ENCODE results near the gene PTX4.

The PTX4 gene

DNA sequence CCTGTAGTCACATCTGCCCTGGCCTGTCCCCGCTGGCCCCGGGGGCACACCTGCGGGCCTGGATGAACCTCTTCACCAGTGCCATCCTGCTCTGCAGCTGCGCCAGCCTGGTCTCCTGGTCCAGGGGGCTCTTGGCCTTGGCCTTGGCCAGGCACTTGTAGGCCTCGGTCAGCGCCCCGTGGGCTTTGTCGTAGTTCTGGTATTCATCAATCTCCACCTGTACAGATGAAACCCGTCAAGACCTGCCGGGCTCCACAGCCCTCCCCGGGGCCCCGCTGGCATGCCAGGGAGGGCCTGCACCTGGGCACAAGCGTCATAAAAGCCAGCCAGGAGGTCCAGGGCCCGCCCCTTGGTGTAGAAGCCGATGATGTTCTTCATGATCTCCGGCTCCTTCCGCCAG, 31.1 kb upstream of the PTX4 start:
- no peaks in the 10 kb centered on the region for H3K27me3 ChIP-seq (replicated peaks; ENCODE audit: control insufficient read depth, insufficient read depth, low read length)
- no peak for DNase-seq (ENCODE audit: low read depth)
- peaks cover 8% of the 10 kb centered on the region for H3K36me3 ChIP-seq (ENCODE audit: control insufficient read depth, insufficient read depth, low read length, severe bottlenecking)

DNA sequence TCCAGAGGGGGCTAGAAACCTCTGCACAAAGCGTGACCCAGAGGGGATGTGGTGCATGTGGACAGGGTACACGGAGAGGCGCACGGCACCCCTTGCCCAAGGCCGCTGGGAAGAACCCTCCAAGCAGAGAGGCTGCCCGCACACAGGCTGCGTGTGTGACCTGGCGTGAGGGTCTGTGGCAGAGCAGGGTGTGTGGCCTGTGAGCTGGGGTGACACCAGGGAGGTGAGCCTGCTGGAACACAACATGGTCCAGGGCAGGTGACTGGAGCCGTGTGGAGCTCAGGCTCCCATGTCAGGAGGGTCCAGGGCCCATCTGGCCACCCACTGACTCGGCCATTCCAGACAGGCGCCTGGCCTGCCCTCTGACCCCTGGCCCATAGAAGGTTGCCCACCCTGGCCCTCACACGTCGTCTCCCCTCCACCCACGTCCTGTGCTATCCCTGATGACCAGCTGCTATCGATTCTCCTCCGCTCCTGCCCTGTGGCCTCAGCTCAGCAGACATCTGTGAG, 29.9 kb upstream of the PTX4 start:
- no peak overlapping the region for H3K4me3 ChIP-seq (ENCODE audit: low read length)

More for the DNA sequence above, 31.1 kb upstream of the PTX4 start:
- Histone ChIP-seq H3K4me1 (ENCODE audit: control insufficient read depth, insufficient read depth, low read length) (no peaks in the 10 kb centered on the region), H3K4me3 (ENCODE audit: low read length) (no peak overlapping the region), H3K9me3 (ENCODE audit: control insufficient read depth, low read length) (peaks cover 4% of the 10 kb centered on the region), H3K9ac (ENCODE audit: low read length) (no peak overlapping the region)

DNA sequence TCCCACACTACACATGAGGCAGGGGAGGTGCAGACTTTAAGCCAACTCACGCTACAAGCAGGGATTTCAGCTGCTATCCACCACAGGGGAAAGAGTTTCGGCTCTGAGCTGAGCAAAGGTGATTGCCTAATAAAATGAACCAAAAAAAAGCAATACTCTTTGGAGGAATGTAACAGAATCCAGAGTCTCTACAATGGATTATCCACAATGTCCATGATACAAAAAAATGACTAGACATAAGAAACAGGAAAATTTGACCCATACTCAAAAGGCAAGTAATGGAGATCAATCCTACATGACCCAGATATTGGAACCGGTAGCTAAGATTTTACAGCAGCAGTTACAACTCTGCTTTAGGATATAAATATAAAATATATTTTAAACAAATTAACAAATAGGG, 25.8 kb upstream of the PTX4 start:
- H3K4me1 ChIP-seq (ENCODE audit: control insufficient read depth, insufficient read depth, low read length): no peaks in the 10 kb centered on the region
- DNase-seq (ENCODE audit: low read depth): no peak
- no peaks in the 10 kb centered on the region for H3K36me3 ChIP-seq (ENCODE audit: control insufficient read depth, insufficient read depth, low read length, severe bottlenecking)
- no peaks in the 10 kb centered on the region for H3K27me3 ChIP-seq (replicated peaks; ENCODE audit: control insufficient read depth, insufficient read depth, low read length)
- H3K9me3 ChIP-seq (ENCODE audit: control insufficient read depth, low read length): peaks cover 11% of the 10 kb centered on the region
- H3K4me3 ChIP-seq (ENCODE audit: low read length): no peak overlapping the region
- no peak overlapping the region for H3K9ac ChIP-seq (ENCODE audit: low read length)

More for the DNA sequence above, 29.9 kb upstream of the PTX4 start:
- Histone ChIP-seq H3K36me3 (ENCODE audit: control insufficient read depth, insufficient read depth, low read length, severe bottlenecking) (peaks cover 5% of the 10 kb centered on the region), H3K9me3 (ENCODE audit: control insufficient read depth, low read length) (peaks cover 11% of the 10 kb centered on the region), H3K27me3 (replicated peaks; ENCODE audit: control insufficient read depth, insufficient read depth, low read length) (no peaks in the 10 kb centered on the region), H3K9ac (ENCODE audit: low read length) (no peak overlapping the region), H3K4me1 (ENCODE audit: control insufficient read depth, insufficient read depth, low read length) (no peaks in the 10 kb centered on the region)
- DNase-seq (ENCODE audit: low read depth): no peak

DNA sequence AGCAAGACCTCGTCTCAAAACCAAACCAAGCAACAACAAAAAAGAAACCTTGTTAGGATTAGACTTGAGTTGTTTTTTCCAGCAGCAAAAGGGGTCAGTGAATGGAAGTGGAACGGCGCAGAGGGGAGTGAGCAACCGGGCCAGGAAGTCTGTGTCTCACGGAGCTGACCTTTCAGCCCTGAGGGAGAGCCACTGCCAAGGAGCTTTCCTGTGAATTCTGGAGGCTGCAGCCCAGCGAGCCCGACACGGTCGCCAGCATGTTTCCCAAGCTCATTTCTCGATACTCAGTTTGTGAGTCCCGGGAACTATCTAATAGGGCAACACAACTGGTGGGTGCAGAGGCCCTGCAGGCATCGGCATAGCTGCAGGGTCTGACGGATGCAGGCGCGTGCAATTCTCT, 24.0 kb upstream of the PTX4 start:
- Histone ChIP-seq H3K9me3 (ENCODE audit: control insufficient read depth, low read length) (peaks cover 11% of the 10 kb centered on the region), H3K4me1 (ENCODE audit: control insufficient read depth, insufficient read depth, low read length) (no peaks in the 10 kb centered on the region), H3K9ac (ENCODE audit: low read length) (no peak overlapping the region), H3K27me3 (replicated peaks; ENCODE audit: control insufficient read depth, insufficient read depth, low read length) (no peaks in the 10 kb centered on the region), H3K4me3 (ENCODE audit: low read length) (no peak overlapping the region), H3K36me3 (ENCODE audit: control insufficient read depth, insufficient read depth, low read length, severe bottlenecking) (no peaks in the 10 kb centered on the region)
- DNase-seq (ENCODE audit: low read depth): no peak

DNA sequence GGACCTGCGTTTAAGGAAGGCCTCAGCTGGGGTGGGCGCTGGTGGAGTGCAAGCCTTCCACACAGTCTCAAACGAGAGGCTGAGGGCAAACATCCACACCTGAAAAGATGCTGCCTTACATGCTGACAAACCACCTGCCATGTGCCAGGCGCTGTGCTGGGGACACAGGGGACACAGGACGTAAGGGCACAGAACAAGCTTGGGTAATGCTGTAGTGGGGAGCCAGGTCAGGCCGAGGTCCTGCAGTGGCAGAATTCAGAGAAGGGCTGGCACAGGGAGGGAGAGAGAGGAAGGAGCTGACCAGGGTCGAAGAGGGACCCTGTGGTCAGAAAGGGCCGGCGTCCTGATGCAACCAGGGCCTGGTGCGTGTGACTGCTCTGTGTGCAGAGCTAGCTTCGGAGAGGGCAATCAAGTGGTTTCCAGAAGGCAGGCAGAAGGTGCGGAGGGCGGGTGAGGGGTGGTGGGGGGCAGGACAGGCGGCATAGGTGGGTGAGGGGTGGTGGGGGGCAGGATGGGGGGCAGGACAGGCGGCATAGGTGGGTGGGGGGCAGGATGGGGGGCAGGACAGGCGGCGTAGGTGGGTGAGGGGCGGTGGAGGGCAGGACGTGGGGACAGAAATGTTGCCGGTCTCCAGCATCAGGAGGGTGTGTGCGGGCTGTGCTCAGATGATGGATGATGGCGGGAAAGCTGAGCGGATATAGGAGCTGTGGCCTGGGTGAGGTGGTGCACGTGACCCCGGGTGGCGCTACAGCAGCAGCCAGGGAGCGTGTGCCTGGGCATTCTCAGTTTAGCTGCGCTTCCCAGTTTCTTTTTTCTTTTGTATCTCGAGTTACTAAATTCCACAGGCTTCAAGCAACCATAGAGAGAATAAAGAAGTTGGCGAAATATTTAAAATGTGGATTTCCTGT, 23.2 kb upstream of the PTX4 start:
- Histone ChIP-seq H3K4me3 (ENCODE audit: low read length) (no peak overlapping the region), H3K9me3 (ENCODE audit: control insufficient read depth, low read length) (peaks cover 11% of the 10 kb centered on the region), H3K27me3 (replicated peaks; ENCODE audit: control insufficient read depth, insufficient read depth, low read length) (no peaks in the 10 kb centered on the region), H3K4me1 (ENCODE audit: control insufficient read depth, insufficient read depth, low read length) (no peaks in the 10 kb centered on the region), H3K36me3 (ENCODE audit: control insufficient read depth, insufficient read depth, low read length, severe bottlenecking) (no peaks in the 10 kb centered on the region), H3K9ac (ENCODE audit: low read length) (no peak overlapping the region)
- no peak for DNase-seq (ENCODE audit: low read depth)

DNA sequence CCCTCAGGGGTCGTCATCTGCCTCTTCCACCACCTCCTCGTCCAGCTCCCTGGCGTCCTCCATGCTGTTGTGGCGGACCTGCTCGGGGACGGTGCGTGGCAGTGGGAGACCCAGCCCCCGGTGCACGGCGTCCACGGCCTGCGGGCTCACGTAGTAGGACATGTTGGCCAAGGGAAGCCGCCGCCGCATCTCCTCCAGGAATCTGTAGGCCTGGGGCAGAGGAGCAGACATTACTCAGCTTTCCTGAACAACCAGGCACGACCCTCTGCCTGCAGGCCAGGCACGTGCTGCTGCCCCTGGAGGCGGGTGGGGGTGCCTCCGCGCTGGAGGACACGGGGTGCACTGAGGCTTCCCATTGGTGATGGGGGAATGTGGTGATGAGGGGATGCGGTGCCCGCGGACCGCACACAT, 22.2 kb upstream of the PTX4 start:
- Histone ChIP-seq H3K4me1 (ENCODE audit: control insufficient read depth, insufficient read depth, low read length) (no peaks in the 10 kb centered on the region), H3K9me3 (ENCODE audit: control insufficient read depth, low read length) (peaks cover 11% of the 10 kb centered on the region), H3K27me3 (replicated peaks; ENCODE audit: control insufficient read depth, insufficient read depth, low read length) (no peaks in the 10 kb centered on the region), H3K36me3 (ENCODE audit: control insufficient read depth, insufficient read depth, low read length, severe bottlenecking) (no peaks in the 10 kb centered on the region), H3K4me3 (ENCODE audit: low read length) (no peak overlapping the region), H3K9ac (ENCODE audit: low read length) (no peak overlapping the region)
- no peak for DNase-seq (ENCODE audit: low read depth)

DNA sequence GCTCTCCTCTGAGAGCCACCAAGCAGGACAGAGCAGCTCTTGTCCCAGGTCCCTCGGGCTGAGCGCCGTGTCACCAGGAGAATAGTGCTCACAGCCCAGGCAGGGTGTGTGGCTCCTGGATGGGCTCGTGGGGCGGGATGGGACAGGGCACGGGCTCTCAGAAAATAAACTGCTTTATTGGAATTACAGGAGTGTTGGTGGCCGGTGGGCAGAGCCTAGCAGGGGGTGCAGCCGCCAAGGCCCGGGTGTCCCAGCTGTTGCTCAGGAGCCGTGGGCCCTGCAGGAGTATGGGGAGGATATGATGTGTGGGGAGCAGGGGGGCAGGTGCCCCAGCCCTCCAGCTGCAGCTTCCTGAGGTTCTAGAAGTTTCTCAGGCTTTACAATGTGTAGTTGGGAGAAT, 21.5 kb upstream of the PTX4 start:
- Histone ChIP-seq H3K9me3 (ENCODE audit: control insufficient read depth, low read length) (peaks cover 11% of the 10 kb centered on the region), H3K4me1 (ENCODE audit: control insufficient read depth, insufficient read depth, low read length) (no peaks in the 10 kb centered on the region), H3K9ac (ENCODE audit: low read length) (no peak overlapping the region), H3K27me3 (replicated peaks; ENCODE audit: control insufficient read depth, insufficient read depth, low read length) (no peaks in the 10 kb centered on the region), H3K36me3 (ENCODE audit: control insufficient read depth, insufficient read depth, low read length, severe bottlenecking) (no peaks in the 10 kb centered on the region), H3K4me3 (ENCODE audit: low read length) (no peak overlapping the region)
- no peak for DNase-seq (ENCODE audit: low read depth)

DNA sequence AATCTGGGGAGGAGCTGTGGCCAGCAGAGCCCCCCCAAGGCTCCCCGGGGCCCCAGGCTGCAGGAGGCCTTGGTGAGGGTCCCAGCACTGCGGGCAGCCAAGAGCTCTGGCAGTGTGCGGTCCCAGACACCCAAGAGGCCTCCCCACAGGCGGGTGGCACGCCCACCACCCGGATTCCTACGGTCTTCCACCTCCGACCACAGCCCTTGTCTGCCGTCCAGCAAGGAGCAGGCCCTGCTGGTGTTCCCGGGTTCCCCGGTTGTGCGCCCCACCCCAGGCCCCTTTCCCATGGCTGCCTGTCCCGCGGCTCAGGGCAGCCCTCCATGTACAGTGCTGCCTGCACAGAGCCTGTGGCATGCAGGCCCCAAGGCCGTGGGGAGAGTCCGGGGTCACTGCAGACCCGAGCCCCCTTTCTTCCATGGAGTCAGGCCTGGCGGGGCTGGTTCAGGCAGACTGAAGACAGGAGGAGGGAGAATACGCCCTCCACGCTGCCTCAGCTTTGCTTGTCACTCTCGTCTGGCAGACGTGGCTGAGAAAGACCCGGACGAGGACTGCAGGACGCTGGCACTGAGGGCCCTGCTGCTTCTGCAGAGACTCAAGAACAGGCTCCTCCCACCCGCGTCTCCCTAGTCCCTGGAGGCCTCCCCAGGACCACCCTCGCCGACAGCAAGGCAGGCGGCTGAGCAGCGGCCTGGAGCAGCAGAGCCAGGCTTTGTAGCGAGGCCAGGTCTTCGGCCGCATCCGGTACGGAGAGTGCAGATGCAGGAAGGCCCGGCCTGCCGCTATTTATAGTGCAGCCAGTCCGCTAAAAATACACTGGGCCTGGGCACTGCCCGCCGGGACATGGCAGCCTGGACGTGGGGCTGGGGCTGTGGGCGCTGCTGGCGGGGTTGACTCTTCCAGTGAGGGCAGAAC, 20.8 kb upstream of the PTX4 start:
- no peaks in the 10 kb centered on the region for H3K36me3 ChIP-seq (ENCODE audit: control insufficient read depth, insufficient read depth, low read length, severe bottlenecking)
- no peak for DNase-seq (ENCODE audit: low read depth)
- no peaks in the 10 kb centered on the region for H3K4me1 ChIP-seq (ENCODE audit: control insufficient read depth, insufficient read depth, low read length)
- H3K9ac ChIP-seq (ENCODE audit: low read length): no peak overlapping the region
- H3K4me3 ChIP-seq (ENCODE audit: low read length): no peak overlapping the region
- H3K9me3 ChIP-seq (ENCODE audit: control insufficient read depth, low read length): peaks cover 4% of the 10 kb centered on the region
- no peaks in the 10 kb centered on the region for H3K27me3 ChIP-seq (replicated peaks; ENCODE audit: control insufficient read depth, insufficient read depth, low read length)

DNA sequence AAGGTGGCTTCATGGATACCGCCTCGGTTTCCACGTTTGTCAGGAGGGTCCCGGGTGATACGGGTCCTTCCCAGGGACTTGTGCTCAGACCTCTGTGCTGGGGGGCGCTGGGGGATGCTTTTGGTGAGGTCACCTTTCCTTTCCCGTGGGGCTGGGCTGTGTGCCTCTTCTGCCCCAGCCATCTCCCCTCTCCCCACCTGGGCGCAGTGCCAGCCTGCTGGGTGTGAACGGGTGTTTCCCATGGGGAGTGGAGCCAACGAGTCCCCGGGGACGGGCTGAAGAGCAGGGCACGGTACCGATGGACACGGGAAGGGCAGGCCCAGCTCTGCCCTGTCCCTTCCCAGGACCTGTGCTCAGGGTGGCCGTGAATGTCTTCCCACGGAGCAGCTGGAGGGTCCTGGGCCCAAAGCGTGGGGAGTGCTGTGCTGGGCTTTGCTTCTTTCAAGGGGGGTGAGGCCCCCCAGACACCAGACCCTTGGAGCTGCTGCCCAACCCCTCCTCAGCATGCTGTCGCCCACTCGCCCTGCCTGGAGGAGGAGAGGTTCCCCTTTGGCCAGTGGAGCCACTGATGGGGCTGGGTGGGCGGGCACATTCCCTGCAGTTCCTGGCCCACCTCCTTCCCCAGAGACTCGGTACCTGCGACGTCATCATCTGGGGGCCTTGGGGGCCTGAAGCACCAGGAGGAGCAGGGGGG, 19.9 kb upstream of the PTX4 start:
- no peak overlapping the region for H3K9ac ChIP-seq (ENCODE audit: low read length)
- H3K9me3 ChIP-seq (ENCODE audit: control insufficient read depth, low read length): no peaks in the 10 kb centered on the region
- H3K4me3 ChIP-seq (ENCODE audit: low read length): no peak overlapping the region
- no peaks in the 10 kb centered on the region for H3K36me3 ChIP-seq (ENCODE audit: control insufficient read depth, insufficient read depth, low read length, severe bottlenecking)
- no peaks in the 10 kb centered on the region for H3K27me3 ChIP-seq (replicated peaks; ENCODE audit: control insufficient read depth, insufficient read depth, low read length)
- no peaks in the 10 kb centered on the region for H3K4me1 ChIP-seq (ENCODE audit: control insufficient read depth, insufficient read depth, low read length)
- DNase-seq (ENCODE audit: low read depth): no peak

DNA sequence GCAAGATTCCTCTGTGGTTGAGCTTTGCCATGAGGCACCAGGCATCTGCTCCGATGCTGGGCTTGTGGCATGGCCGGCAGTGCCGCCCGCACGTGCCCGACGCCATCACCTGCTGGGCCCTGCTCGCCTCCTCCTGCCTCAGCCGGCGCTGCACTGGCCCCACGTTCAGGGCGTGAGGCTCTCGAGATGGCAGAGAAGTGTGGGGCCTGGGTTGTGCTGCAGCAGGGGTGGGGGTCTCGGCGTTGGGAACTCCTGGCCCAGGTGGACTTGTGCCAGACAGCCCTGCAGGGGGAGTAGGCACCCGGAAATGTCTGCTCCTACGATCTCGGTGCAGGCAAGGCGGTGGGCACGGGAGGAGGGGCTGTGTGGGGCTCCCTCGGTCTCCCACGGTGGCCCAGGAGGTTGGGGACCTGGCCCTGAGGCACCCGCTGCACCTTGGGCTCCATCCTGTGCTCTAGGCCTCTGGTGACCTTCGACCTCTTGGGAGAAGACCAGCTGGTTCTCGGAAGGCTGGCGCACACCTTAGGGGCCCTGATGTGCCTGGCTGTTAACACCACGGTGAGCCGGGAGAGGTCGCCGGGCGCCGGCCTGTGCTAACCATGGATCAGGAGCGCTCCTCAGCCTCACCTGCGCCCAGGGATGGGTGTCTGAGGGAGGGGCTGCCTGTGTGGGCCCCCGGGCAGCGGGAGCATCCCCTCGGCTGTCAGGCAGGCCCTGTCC, 17.9 kb upstream of the PTX4 start:
- Histone ChIP-seq H3K4me1 (ENCODE audit: control insufficient read depth, insufficient read depth, low read length) (no peaks in the 10 kb centered on the region), H3K36me3 (ENCODE audit: control insufficient read depth, insufficient read depth, low read length, severe bottlenecking) (peaks cover 17% of the 10 kb centered on the region), H3K27me3 (replicated peaks; ENCODE audit: control insufficient read depth, insufficient read depth, low read length) (no peaks in the 10 kb centered on the region), H3K9me3 (ENCODE audit: control insufficient read depth, low read length) (no peaks in the 10 kb centered on the region), H3K4me3 (ENCODE audit: low read length) (no peak overlapping the region), H3K9ac (ENCODE audit: low read length) (no peak overlapping the region)
- no peak for DNase-seq (ENCODE audit: low read depth)

Measured in adipocyte (in vitro differentiated cells).